ENCODE data around the gene RRAD.

GRCh38 chr16:66952430-66953110 is 27.2 kb upstream of the RRAD start:
- TF ChIP-seq POLR2AphosphoS5 (IDR thresholded peaks at IDR 0.05; ENCODE audit: borderline replicate concordance, low read depth, low read length) (no peak), EZH2 (IDR thresholded peaks at IDR 0.05) (no peak)

Data from SK-N-MC (cell line).